ENCODE data around the gene POLR1D.

GRCh38 chr13:27624071-27624470 lies 2.4 kb downstream of the POLR1D start:
- no peak for TF ChIP-seq CTCF (IDR thresholded peaks at IDR 0.05)
- no peak for TF ChIP-seq POLR2AphosphoS5 (IDR thresholded peaks at IDR 0.05; ENCODE audit: low read depth, low read length)

Measured in Panc1 (cell line).